HUDEP-2 (cell line): ENCODE measurements around the gene KLHL29.

ENCODE experiments used
- DNase-seq, 76 experiments: peaks; one replicate each; lab custom pipeline; 2025; ENCODE audit not compliant: unreplicated experiment in 76 of 76; lab: John Stamatoyannopoulos, UW

Gene KLHL29

GRCh38 chr2:23445450-23445868, 60.5 kb downstream of the KLHL29 start:
- no peak for DNase-seq

- DNase-seq = no peak
These were observed 61.9 kb downstream of the KLHL29 start for GRCh38 chr2:23446916-23447315.

DNA sequence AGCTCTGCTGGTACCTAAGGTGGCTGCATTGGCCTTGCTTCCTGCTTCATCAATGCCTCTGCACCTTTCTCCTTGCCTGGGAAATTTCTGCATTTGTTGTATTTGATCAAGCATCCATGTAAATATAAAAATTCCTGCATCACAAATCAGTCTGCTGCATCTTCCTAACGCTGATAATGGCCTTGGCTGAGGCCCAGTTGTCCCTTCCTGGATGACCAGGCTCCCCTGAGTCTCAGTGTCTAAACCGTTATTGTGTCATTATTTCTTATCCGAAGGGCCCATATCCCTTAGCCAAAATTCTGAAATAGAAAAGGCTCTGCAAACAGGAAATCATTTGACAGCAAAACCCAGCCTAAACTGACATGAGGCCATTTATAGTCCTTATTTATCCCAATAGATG, 62.4 kb downstream of the KLHL29 start:
- no peak for DNase-seq

DNA sequence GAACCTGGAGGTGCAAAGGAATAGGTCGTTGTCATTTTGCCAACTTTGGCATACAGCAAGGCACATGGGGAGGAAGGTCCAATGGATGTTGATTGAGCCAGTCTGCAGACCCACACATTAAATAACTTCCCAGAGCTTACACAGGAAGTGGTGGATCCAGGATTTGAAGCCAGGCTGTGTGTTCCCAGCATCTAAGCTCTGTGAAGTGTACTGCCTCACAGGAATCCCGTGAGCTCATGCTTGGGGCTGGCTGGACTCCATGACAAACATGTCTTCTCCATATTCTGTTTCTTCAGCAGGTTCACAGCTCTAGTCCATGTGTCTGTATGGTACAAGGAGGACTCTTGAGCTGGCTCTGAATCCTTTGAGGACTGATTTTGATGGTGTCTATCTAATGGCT, 63.9 kb downstream of the KLHL29 start:
- DNase-seq = no peak

DNA sequence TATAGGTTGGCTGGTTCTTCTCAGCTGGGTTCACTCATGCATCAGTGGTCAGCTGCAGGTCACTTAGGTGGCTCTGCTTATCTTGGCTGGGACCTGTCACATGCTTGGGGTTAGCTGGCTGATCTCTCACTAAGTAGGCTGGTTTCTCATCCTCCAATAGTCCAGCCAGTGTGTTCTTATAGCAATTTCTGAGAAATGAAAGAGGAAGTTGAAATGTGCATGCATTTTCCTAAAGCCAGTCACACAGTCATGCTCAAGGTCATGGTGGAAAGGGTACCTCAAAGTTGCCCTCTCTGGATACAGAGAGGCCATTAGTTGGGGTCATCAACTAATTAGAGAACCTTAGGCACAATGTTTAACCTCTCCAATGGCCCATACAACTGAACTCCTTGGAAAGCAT, 64.4 kb downstream of the KLHL29 start:
- no peak for DNase-seq

- DNase-seq = no peak
These were observed 64.9 kb downstream of the KLHL29 start for GRCh38 chr2:23449831-23450331.

GRCh38 chr2:23452372-23452771, 67.4 kb downstream of the KLHL29 start:
- DNase-seq = no peak

GRCh38 chr2:23452853-23453420, 68.0 kb downstream of the KLHL29 start:
- no peak for DNase-seq

DNA sequence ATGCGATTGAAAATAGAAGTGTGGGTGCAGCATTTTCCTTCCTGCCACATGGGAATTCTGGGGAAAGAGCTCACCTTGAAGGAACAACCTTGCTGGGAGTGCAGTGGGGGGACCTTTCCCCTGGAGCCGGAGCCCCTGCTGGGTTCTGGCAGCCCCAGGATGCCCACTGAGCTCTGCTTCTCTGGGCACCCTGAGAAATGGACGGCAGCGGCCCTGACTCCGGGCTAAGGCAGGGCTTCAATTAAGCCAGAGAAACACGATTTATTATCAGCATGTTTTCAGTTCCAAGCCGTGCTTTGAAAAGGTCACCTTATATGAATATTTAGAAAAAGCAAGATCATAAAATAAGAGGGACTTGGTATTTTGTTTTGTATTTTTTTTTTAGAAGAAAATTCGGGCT, 68.5 kb downstream of the KLHL29 start:
- no peak for DNase-seq

DNA sequence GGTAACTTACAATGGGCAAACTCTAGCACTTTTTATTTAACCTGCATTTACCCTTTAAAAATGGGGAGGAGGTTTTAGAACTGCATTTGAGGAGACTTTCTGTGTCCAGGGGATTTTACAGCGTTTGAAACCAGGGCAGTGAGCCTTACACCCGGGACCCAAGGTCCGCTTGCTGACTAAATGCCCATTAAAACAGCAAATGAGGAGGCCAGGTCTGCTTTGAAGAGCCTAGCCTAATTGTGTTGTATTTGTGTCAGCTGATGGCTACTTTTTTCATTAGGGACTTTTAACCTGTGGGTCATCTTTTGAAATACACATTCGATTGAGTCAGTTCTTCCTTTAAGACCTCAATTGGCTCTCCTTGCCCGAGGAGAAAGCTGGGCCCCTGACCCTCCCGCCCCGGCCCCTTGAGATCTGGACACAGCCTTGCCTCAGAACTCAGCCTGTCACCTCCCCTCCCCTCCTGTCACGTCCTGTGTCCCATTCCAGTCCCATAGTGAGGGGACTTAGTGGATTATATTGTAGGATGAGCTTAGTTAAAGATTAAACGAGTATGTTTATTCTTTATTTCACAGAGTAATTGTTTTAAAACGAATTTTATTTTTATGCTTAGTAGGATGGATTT, 69.0 kb downstream of the KLHL29 start:
- no peak for DNase-seq

- no peak for DNase-seq
These were observed 69.6 kb downstream of the KLHL29 start for GRCh38 chr2:23454501-23455120.

DNA sequence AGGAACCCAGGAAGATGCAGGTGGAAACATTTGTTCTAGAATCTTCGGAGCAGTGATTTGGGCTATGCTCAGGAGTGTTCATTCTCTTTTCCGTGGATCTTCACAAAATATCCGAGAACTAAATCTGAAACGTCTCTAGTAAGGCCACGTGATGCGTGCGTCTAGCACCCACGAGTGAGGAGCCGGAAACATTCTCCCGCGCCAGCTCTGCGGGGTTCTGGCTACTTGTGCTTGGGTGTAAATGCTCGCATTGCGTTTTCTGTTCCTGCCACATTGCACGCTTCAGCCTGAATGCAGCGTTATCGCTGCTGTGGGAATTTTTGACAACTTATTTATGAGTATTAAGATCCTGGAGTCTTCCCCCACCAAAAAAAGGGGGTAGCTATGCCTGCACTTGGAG, 71.4 kb downstream of the KLHL29 start:
- DNase-seq = no peak

- DNase-seq = no peak
These were observed 72.1 kb downstream of the KLHL29 start for GRCh38 chr2:23456881-23457760.

- no peak for DNase-seq
These were observed 73.2 kb downstream of the KLHL29 start for GRCh38 chr2:23457990-23458682.

- no peak for DNase-seq
These were observed 74.1 kb downstream of the KLHL29 start for GRCh38 chr2:23459032-23459431.

- DNase-seq = no peak
These were observed 75.2 kb downstream of the KLHL29 start for GRCh38 chr2:23460228-23460627.

DNA sequence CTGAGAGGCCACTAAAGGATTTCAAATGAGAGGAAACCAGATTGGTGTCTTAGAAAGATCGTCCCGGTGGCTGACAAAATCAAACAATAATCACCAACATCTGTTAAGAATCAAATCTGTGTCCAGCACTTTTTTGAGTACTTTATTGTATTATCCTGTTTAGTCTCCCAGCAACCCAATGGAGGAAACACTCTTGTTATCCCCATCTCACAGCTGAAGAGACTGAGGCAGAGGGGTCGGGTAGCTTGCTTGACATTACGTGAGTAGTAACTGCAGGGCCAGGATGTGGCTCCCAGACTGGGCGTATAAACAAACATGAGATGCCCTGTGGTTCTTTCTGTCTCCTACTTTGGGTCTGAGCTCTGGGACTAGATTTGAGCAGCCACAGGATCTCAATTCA, 76.0 kb downstream of the KLHL29 start:
- DNase-seq = no peak

GRCh38 chr2:23464156-23464555, 79.2 kb downstream of the KLHL29 start:
- no peak for DNase-seq

- DNase-seq = no peak
These were observed 80.0 kb downstream of the KLHL29 start for GRCh38 chr2:23464905-23465537.

GRCh38 chr2:23465936-23466335, 81.0 kb downstream of the KLHL29 start:
- DNase-seq = no peak
